ENCODE results near the gene BLMH.
"Not testable (repeated sequence)": the region's sequence is repeated elsewhere in the genome, so short reads cannot be mapped to it uniquely, and the experiment has no call there.

Gene BLMH

DNA sequence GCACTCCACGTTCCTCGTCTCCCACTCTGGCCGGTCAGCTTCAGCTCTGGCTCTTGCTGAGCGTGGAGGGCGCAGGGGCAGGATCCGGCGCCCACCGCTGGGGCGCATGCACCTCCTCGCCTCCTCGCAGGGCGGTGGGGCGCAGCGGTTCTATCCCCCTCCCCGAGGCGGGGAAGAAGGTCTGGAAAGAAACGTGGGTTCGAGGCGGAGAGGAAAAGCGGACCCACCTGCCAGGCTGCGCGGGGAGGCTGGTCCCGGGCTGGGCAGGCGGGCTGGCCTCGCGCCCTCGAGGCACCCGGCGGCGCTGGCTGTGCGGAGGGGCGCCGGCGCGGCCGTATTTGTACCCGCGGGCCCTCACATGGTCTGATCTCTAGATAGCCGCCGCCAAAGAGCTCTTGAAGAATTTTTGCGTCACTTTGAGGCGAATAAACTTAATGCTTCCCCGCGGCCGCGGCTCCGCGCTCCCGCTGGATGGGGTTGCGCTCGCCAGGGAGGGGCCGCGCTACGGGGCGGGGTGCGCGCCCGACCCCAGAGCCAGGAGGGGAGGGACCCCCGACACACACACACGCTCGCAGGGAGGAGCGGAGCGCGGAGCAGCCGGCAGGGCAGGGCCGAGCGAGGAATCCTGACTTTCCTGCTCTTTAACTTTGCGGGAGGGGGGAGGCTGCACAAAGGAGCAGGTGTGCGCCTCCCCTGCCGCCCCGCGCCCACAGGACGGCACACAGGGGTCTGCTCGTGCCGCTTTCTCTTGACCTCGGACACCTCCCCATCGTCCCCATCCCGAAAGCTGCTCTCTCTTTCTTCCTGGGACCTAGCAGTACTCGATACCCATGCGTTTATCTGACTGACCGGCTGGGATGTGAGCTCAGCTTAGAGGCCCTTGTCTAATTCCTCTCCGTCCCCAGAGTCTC, 56.1 kb downstream of the BLMH start, which contains the start of gene SLC6A4:
Gene SLC6A4, minus strand, starts transcription at position 312 of the 911 bp plus-strand sequence. CDS start 13,739 bp downstream, outside the sequence.
- no peaks in the 10 kb centered on the region for H3K36me3 ChIP-seq (ENCODE audit: insufficient read depth, insufficient read length, low read length)
- peaks cover 9% of the 10 kb centered on the region for H3K4me1 ChIP-seq (ENCODE audit: insufficient read depth, insufficient read length)
- no peak for DNase-seq (ENCODE audit: low read depth, low spot score)
- peak within 1 kb of the TSS; percentile 32 for H3K4me3 ChIP-seq (ENCODE audit: insufficient read length, low read depth)
- H3K9ac ChIP-seq (ENCODE audit: insufficient read length, low read depth): peak within 1 kb of the TSS; percentile 50
- peaks cover 8% of the 10 kb centered on the region; the same call in 1 of the 2 replicates for H3K9me3 ChIP-seq (ENCODE audit: insufficient read depth, low read length)
- TF ChIP-seq ZNF274 (IDR thresholded peaks at IDR 0.05; ENCODE audit: low read depth, low read length): no peak
- TF ChIP-seq SUZ12 (IDR thresholded peaks at IDR 0.05; ENCODE audit: extremely low read depth, insufficient read depth, insufficient read length): no peak
- TF ChIP-seq YY1 (IDR thresholded peaks at IDR 0.05; ENCODE audit: insufficient read depth, insufficient read length): no peak
- H3K27me3 ChIP-seq (ENCODE audit: insufficient read depth, insufficient read length): peaks cover 69% of the 10 kb centered on the region

DNA sequence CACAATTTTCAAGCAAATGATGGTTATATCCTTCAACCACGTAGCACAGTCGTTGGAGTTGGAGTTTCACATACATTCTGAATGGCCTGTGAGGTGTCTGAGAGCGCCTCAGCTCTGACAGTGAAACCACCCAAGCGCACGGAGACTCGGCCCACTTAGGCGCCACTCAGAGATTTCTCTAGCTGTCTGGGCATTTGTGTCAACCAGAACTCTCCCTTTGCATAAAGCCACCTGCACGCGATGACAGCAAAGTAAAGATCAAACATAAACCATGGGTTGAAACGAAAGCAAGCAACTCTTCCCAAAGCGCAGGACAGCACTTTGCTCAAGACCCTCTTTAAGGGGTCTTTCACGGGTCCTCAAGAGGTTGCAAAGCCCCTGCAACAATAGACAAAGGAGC, 56.8 kb downstream of the BLMH start:
- DNase-seq (ENCODE audit: low read depth, low spot score): no peak
- TF ChIP-seq SUZ12 (IDR thresholded peaks at IDR 0.05; ENCODE audit: extremely low read depth, insufficient read depth, insufficient read length) (no peak), ZNF274 (IDR thresholded peaks at IDR 0.05; ENCODE audit: low read depth, low read length) (no peak), YY1 (IDR thresholded peaks at IDR 0.05; ENCODE audit: insufficient read depth, insufficient read length) (no peak)
- H3K9ac ChIP-seq (ENCODE audit: insufficient read length, low read depth): no peak overlapping the region
- no peaks in the 10 kb centered on the region for H3K36me3 ChIP-seq (ENCODE audit: insufficient read depth, insufficient read length, low read length)
- H3K9me3 ChIP-seq (ENCODE audit: insufficient read depth, low read length): peaks cover 3% of the 10 kb centered on the region; the same call in 1 of the 2 replicates
- H3K27me3 ChIP-seq (ENCODE audit: insufficient read depth, insufficient read length): peaks cover 66% of the 10 kb centered on the region
- H3K4me1 ChIP-seq (ENCODE audit: insufficient read depth, insufficient read length): peaks cover 9% of the 10 kb centered on the region
- no peak overlapping the region for H3K4me3 ChIP-seq (ENCODE audit: insufficient read length, low read depth)

DNA sequence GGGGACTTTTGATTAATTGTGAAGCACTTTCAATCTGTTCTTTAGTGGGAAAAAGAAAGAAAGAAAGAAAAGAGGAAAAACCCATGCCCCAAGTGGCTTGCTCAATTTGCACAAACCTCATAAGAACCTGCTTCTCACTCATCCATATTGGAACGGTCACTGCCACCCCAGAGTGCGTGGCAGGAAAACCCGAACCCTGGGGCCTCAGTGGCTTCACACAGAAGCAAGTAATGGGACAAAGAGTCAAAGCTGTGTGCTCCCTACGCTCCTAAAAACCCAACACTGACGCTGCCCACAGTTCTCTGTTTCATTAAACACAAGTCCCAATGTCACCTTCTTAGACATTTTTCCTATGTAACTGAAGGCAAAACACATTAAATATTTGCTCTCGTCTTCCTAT, 57.4 kb downstream of the BLMH start:
- H3K4me1 ChIP-seq (ENCODE audit: insufficient read depth, insufficient read length): peaks cover 9% of the 10 kb centered on the region
- no peak for TF ChIP-seq ZNF274 (IDR thresholded peaks at IDR 0.05; ENCODE audit: low read depth, low read length)
- no peak for TF ChIP-seq SUZ12 (IDR thresholded peaks at IDR 0.05; ENCODE audit: extremely low read depth, insufficient read depth, insufficient read length)
- no peak for TF ChIP-seq YY1 (IDR thresholded peaks at IDR 0.05; ENCODE audit: insufficient read depth, insufficient read length)
- H3K4me3 ChIP-seq (ENCODE audit: insufficient read length, low read depth): no peak overlapping the region
- peaks cover 60% of the 10 kb centered on the region for H3K27me3 ChIP-seq (ENCODE audit: insufficient read depth, insufficient read length)
- H3K36me3 ChIP-seq (ENCODE audit: insufficient read depth, insufficient read length, low read length): no peaks in the 10 kb centered on the region
- H3K9me3 ChIP-seq (ENCODE audit: insufficient read depth, low read length): no peaks in the 10 kb centered on the region; the same call in 1 of the 2 replicates
- no peak overlapping the region for H3K9ac ChIP-seq (ENCODE audit: insufficient read length, low read depth)
- DNase-seq (ENCODE audit: low read depth, low spot score): no peak

DNA sequence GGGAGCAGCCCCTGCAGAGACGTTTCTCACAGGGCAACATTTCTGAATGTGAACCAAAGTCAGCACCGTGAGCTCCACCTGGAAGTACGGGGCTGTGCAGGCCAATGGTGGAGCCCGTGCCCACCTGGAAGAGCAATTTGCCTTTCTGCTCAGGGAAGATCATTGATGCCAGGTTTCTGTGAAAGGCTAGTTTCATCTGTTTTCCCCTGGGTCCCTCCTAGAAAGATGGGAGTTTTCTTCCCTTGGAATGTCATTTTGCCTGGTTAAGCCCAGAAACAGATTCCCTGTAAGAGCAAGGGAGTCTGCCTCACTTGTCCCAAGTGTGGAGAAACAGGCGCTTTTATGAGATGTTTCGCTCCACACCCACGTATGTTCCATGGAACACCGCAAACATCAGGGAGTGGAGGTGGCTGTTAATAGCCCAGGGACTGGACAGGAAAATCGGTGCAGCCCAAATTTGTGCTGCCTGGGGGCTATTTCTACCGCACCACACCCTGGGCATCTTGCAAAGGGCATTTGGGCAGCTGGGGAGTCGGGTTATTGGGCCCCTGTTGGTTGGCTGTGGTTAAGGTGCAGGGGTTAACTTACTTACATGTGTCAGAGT, 58.8 kb downstream of the BLMH start:
- Histone ChIP-seq H3K27me3 (ENCODE audit: insufficient read depth, insufficient read length) (peaks cover 49% of the 10 kb centered on the region), H3K4me1 (ENCODE audit: insufficient read depth, insufficient read length) (peaks cover 8% of the 10 kb centered on the region), H3K9ac (ENCODE audit: insufficient read length, low read depth) (no peak overlapping the region), H3K4me3 (ENCODE audit: insufficient read length, low read depth) (no peak overlapping the region), H3K9me3 (ENCODE audit: insufficient read depth, low read length) (no peaks in the 10 kb centered on the region; the same call in 1 of the 2 replicates), H3K36me3 (ENCODE audit: insufficient read depth, insufficient read length, low read length) (no peaks in the 10 kb centered on the region)
- TF ChIP-seq SUZ12 (IDR thresholded peaks at IDR 0.05; ENCODE audit: extremely low read depth, insufficient read depth, insufficient read length) (no peak), ZNF274 (IDR thresholded peaks at IDR 0.05; ENCODE audit: low read depth, low read length) (no peak), YY1 (IDR thresholded peaks at IDR 0.05; ENCODE audit: insufficient read depth, insufficient read length) (no peak)
- no peak for DNase-seq (ENCODE audit: low read depth, low spot score)

DNA sequence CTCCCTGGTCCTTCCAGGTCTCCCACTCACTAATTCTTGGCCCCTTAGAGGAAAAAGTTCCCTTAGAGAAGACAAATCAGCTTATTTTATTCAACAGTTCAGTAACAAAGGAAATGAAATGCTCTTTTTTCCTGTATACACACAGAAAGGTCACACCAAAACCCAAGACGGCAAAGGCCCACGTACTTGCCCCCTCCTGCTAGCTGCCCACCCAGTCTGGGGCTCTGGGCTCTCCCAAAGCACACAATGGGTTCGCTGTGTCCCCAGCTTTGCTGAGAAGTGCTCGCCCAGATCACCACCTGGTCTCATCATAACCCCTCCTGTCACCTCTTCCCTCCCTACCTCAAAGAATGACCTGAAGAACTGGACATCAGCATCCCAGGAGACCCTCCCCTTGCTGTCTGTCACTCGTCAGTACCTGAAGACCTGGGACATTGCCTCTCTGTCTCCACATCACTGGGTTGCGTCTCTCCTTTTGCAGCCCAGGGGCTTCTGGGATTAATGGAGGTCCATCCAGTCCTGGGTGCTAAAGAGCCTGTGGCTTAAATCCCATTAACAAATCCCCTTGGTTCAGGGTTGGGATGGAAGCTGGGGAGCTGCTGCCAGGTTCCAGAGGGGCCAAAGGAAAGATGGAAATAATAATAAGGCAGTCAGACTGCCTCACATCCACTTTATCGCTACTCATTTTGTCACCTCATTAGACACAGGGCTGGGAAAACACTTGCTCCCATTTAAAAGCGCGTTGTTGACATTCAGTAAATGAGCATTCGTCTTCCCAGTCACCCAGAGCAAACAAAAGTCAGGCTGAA, 59.5 kb downstream of the BLMH start:
- H3K4me1 ChIP-seq (ENCODE audit: insufficient read depth, insufficient read length): peaks cover 2% of the 10 kb centered on the region
- H3K9me3 ChIP-seq (ENCODE audit: insufficient read depth, low read length): no peaks in the 10 kb centered on the region; the same call in 1 of the 2 replicates
- no peak overlapping the region for H3K9ac ChIP-seq (ENCODE audit: insufficient read length, low read depth)
- H3K27me3 ChIP-seq (ENCODE audit: insufficient read depth, insufficient read length): peaks cover 42% of the 10 kb centered on the region
- no peak overlapping the region for H3K4me3 ChIP-seq (ENCODE audit: insufficient read length, low read depth)
- no peak for TF ChIP-seq YY1 (IDR thresholded peaks at IDR 0.05; ENCODE audit: insufficient read depth, insufficient read length)
- TF ChIP-seq ZNF274 (IDR thresholded peaks at IDR 0.05; ENCODE audit: low read depth, low read length): no peak
- TF ChIP-seq SUZ12 (IDR thresholded peaks at IDR 0.05; ENCODE audit: extremely low read depth, insufficient read depth, insufficient read length): no peak
- no peaks in the 10 kb centered on the region for H3K36me3 ChIP-seq (ENCODE audit: insufficient read depth, insufficient read length, low read length)
- DNase-seq (ENCODE audit: low read depth, low spot score): no peak

DNA sequence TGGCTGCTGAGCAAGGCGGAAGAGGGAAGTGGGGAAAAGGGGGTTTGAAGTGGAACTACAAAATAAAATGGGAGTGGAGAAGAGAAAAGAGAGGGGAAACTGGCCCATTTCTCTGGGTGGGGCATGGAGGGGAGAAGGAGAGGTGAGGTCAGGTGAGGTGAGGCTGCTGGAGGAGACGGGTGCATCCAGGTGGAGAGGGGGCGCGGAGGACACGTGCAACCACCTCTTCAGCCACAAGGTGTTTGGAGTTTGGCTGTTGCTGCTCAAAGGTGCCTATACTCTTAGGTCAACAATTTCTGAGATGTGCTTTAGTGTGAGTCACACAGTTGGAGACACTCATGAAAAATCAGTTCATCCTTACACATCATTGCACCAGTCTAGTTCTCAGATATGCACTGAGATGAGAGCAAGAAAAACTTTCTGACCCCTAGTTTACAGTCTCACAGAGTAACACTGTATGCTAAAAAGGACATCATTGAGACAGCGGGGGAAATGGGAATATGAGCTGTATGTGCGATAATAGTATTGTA, 61.1 kb downstream of the BLMH start:
- no peak for DNase-seq (ENCODE audit: low read depth, low spot score)
- Histone ChIP-seq H3K36me3 (ENCODE audit: insufficient read depth, insufficient read length, low read length) (no peaks in the 10 kb centered on the region), H3K4me3 (ENCODE audit: insufficient read length, low read depth) (no peak overlapping the region), H3K27me3 (ENCODE audit: insufficient read depth, insufficient read length) (peaks cover 29% of the 10 kb centered on the region), H3K9me3 (ENCODE audit: insufficient read depth, low read length) (no peaks in the 10 kb centered on the region; the same call in 1 of the 2 replicates), H3K9ac (ENCODE audit: insufficient read length, low read depth) (no peak overlapping the region), H3K4me1 (ENCODE audit: insufficient read depth, insufficient read length) (peaks cover 2% of the 10 kb centered on the region)
- TF ChIP-seq SUZ12 (IDR thresholded peaks at IDR 0.05; ENCODE audit: extremely low read depth, insufficient read depth, insufficient read length): no peak
- no peak for TF ChIP-seq YY1 (IDR thresholded peaks at IDR 0.05; ENCODE audit: insufficient read depth, insufficient read length)
- TF ChIP-seq ZNF274 (IDR thresholded peaks at IDR 0.05; ENCODE audit: low read depth, low read length): no peak

DNA sequence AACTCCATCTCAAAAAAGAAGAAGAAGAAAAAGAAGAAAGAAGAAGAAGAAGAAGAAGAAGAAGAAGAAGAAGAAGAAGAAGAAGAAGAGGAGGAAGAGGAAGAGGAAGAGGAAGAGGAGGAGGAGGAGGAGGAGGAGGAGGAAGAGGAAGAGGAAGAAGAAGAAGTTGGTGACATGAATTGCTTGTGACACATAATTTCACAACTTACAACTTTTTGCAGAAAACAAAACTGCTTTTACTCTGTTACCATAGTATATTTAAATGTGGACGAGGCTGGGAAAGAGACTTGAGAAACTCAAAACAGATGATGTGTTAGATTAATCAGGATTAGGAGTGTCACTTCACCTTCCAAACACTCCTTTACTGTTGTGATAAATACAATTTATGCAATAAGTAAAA, 61.7 kb downstream of the BLMH start:
- H3K4me1 ChIP-seq (ENCODE audit: insufficient read depth, insufficient read length); H3K4me3 ChIP-seq (ENCODE audit: insufficient read length, low read depth); H3K9me3 ChIP-seq (ENCODE audit: insufficient read depth, low read length); H3K9ac ChIP-seq (ENCODE audit: insufficient read length, low read depth); H3K36me3 ChIP-seq (ENCODE audit: insufficient read depth, insufficient read length, low read length); DNase-seq (ENCODE audit: low read depth, low spot score): not testable (repeated sequence)
- H3K27me3 ChIP-seq (ENCODE audit: insufficient read depth, insufficient read length): peaks cover 23% of the 10 kb centered on the region

Data from NT2/D1 (cell line).